DND-41 (cell line): Measurements from ENCODE around the gene MICAL2.

Source experiments
- ATAC-seq: fragments of 200-7000 bp; cut with Tn5 transposase; 3 replicates; pipeline ENCODE4 v1.9.1; 2021; ENCODE audit warnings: low read depth; ENCODE audit not compliant: insufficient read depth
- DNase-seq: peaks from one replicate; pipeline ENCODE4 v3.0.0-alpha.2; 2020
- H2AFZ ChIP-seq: 2 replicates; pipeline ENCODE4 v1.6.0; 2012; ENCODE audit warnings: low read depth, low read length
- H3K27ac ChIP-seq: 2 replicates; pipeline ENCODE4 v1.5.1; 2012; ENCODE audit warnings: low read length, inconsistent platforms
- H3K27me3 ChIP-seq: fragments of 200-600 bp; sonication (generic); 2 replicates; pipeline ENCODE4 v1.6.0; 2012; ENCODE audit warnings: low read length, mild to moderate bottlenecking, inconsistent platforms; ENCODE audit not compliant: insufficient read depth, poor library complexity
- H3K36me3 ChIP-seq: 2 replicates; pipeline ENCODE4 v1.5.1; 2012; ENCODE audit warnings: low read length, inconsistent platforms; ENCODE audit not compliant: insufficient read depth
- H3K4me1 ChIP-seq: 2 replicates; pipeline ENCODE4 v1.5.1; 2012; ENCODE audit warnings: mild to moderate bottlenecking, low read length; ENCODE audit not compliant: insufficient read depth
- H3K4me2 ChIP-seq: 2 replicates; pipeline ENCODE4 v1.6.0; 2012; ENCODE audit warnings: mild to moderate bottlenecking, moderate library complexity, low read length, inconsistent platforms; ENCODE audit not compliant: insufficient read depth
- H3K4me3 ChIP-seq, 2 experiments: fragments of 200-600 bp in 1 of 2; shearing (Covaris generic) in 1 of 2; 2 replicates each; pipeline ENCODE4 v1.5.1; 2012 to 2016; ENCODE audit warnings: inconsistent platforms in 2 of 2, low read length in 2 of 2, mild to moderate bottlenecking in 2 of 2, low read depth in 1 of 2, moderate library complexity in 1 of 2
- H3K79me2 ChIP-seq: 2 replicates; pipeline ENCODE4 v1.6.0; 2012; ENCODE audit warnings: low read length, inconsistent platforms; ENCODE audit not compliant: insufficient read depth
- H3K9ac ChIP-seq: 2 replicates; pipeline ENCODE4 v1.6.0; 2012; ENCODE audit warnings: low read depth, mild to moderate bottlenecking, inconsistent platforms, low read length, moderate library complexity
- H3K9me3 ChIP-seq: 2 replicates; pipeline ENCODE4 v1.5.1; 2012; ENCODE audit warnings: low read length, moderate library complexity, mild to moderate bottlenecking, inconsistent platforms; ENCODE audit not compliant: insufficient read depth, severe bottlenecking
- H4K20me1 ChIP-seq: 2 replicates; pipeline ENCODE4 v1.6.0; 2012; ENCODE audit warnings: low read length; ENCODE audit not compliant: insufficient read depth
- EZH2 ChIP-seq: IDR thresholded peaks from 3 replicates; pipeline ENCODE4 v1.6.1; 2012; ENCODE audit warnings: borderline replicate concordance, low read depth, mild to moderate bottlenecking, moderate library complexity, low read length, inconsistent platforms; ENCODE audit not compliant: severe bottlenecking
- TF ChIP-seq, protein P1 (sequence below): IDR thresholded peaks from 2 replicates; pipeline ENCODE4 v1.5.1; 2012; ENCODE audit warnings: borderline replicate concordance, low read length, moderate library complexity, mild to moderate bottlenecking; ENCODE audit not compliant: poor library complexity, severe bottlenecking; ENCODE audit errors: extremely low read depth

The MICAL2 gene

DNA sequence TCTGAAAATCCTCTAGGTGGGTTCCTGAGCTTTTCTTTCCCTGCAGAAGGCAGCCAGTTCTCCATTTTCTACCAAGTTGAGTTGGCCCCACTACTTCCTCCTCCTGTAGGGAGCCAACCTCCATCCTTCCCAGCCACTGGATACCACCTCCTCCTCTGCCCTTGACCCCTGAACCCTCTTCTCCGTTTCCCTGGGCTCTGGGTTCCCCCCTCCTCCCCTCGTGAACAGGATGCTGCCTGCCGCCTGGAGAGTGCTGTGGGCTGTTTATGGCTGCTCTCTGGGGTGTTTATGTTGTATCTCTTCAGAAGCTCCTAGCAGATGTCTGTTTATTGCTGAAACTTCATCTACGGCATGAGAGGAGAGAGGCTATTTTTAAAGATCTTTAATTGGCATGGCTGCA, 8.6 kb downstream of the MICAL2 start:
- TF ChIP-seq, protein P1, sequence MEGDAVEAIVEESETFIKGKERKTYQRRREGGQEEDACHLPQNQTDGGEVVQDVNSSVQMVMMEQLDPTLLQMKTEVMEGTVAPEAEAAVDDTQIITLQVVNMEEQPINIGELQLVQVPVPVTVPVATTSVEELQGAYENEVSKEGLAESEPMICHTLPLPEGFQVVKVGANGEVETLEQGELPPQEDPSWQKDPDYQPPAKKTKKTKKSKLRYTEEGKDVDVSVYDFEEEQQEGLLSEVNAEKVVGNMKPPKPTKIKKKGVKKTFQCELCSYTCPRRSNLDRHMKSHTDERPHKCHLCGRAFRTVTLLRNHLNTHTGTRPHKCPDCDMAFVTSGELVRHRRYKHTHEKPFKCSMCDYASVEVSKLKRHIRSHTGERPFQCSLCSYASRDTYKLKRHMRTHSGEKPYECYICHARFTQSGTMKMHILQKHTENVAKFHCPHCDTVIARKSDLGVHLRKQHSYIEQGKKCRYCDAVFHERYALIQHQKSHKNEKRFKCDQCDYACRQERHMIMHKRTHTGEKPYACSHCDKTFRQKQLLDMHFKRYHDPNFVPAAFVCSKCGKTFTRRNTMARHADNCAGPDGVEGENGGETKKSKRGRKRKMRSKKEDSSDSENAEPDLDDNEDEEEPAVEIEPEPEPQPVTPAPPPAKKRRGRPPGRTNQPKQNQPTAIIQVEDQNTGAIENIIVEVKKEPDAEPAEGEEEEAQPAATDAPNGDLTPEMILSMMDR: no peak
- no peak for TF ChIP-seq EZH2
- H3K9ac ChIP-seq: no peak overlapping the region
- H3K27ac ChIP-seq: no peak overlapping the region
- no peaks in the 10 kb centered on the region for H3K36me3 ChIP-seq
- no peak overlapping the region for H3K4me3 ChIP-seq
- H4K20me1 ChIP-seq: no peaks in the 10 kb centered on the region
- H3K4me2 ChIP-seq: no peak overlapping the region
- no peaks in the 10 kb centered on the region for H3K9me3 ChIP-seq
- peak; percentile 20; the same call in 1 of the 3 replicates for ATAC-seq
- DNase-seq: no peak
- no peaks in the 10 kb centered on the region for H3K79me2 ChIP-seq
- H2AFZ ChIP-seq: no peak overlapping the region
- no peaks in the 10 kb centered on the region for H3K27me3 ChIP-seq
- H3K4me1 ChIP-seq: no peaks in the 10 kb centered on the region

DNA sequence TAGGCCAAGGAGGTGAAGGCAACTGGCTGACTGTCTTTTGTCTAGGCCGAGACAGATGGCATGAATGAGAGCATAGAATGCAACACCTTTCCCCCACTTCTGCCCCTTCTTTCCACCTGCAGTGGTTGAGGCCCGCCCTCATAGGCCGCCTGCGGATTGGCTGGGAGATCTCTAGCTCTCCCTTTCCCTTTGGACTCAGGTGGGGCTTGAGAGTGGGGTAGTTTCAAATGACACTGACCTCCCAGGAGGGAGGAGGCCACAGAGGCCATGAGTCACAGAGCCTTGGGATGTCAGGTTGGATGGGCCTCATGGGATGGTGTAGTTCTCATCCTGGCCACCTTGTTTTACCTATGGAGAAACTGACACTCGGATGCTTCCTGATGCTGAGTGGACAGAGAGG, 9.1 kb downstream of the MICAL2 start:
- no peak for DNase-seq
- TF ChIP-seq EZH2: no peak
- TF ChIP-seq, protein P1: no peak
- no peak overlapping the region for H3K27ac ChIP-seq

DNA sequence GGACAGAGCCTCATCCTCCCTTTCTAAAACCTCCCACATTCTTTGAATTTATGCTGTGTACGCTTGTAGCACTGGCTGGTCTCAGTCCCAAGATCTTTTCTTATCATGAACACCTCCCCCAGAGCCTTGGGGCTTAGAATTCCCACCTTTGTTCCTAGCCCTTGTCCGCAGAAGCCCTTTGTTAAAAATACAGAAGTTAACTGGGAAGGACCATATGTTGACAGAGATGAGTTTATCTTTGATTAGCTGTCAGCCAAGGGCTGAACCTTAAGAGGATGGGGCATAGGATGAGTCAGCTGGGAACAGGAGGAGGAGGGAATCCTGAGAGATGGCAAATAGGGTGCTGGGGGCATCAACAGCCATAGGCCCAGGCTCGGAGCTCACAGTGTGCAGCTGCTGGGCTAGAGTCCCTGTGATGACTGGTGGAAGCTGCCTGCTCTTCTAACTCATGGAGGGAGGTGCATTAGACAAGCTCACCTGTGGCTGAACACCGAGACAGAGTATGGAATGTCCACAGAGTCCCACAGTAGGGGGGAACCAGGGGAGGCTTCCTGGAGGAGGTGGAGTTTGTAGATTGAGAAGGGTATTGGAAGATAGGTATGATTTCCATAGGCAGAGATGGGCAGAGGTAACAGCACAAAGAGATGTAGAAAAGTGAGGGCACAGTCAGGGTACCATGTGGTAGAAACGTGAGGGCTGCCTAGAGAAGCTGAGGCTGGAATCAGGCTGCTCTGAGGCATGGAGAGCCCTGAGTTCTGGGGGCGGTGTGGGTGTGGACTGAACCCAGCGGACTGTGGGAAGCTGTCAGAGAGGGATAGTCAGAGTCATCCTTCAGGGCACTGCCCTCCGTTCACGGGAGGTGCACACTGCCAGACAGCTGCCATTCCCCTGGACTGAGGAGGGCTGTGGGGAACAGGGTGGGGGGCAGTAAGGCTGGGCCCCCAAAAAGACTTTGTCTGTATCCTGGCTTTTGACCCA, 9.9 kb downstream of the MICAL2 start:
- DNase-seq (no peak), ATAC-seq (no peak)
- Histone ChIP-seq H3K79me2 (no peaks in the 10 kb centered on the region), H4K20me1 (no peaks in the 10 kb centered on the region), H3K9ac (no peak overlapping the region), H2AFZ (no peak overlapping the region), H3K4me2 (no peak overlapping the region), H3K27me3 (no peaks in the 10 kb centered on the region), H3K4me3 (no peak overlapping the region), H3K36me3 (no peaks in the 10 kb centered on the region), H3K27ac (no peak overlapping the region), H3K9me3 (no peaks in the 10 kb centered on the region), H3K4me1 (no peaks in the 10 kb centered on the region)
- TF ChIP-seq, protein P1: no peak
- no peak for TF ChIP-seq EZH2

More for the DNA sequence above, 9.1 kb downstream of the MICAL2 start:
- Histone ChIP-seq H3K36me3 (no peaks in the 10 kb centered on the region), H3K79me2 (no peaks in the 10 kb centered on the region), H3K4me3 (no peak overlapping the region), H3K27me3 (no peaks in the 10 kb centered on the region), H4K20me1 (no peaks in the 10 kb centered on the region), H3K4me2 (no peak overlapping the region), H3K9ac (no peak overlapping the region), H3K9me3 (no peaks in the 10 kb centered on the region), H3K4me1 (no peaks in the 10 kb centered on the region), H2AFZ (no peak overlapping the region)
- no peak for ATAC-seq
